HFF-Myc (cell line): ENCODE data around the gene ZNF638.
"Not testable (repeated sequence)": the region's sequence is repeated elsewhere in the genome, so short reads cannot be mapped to it uniquely, and the experiment has no call there.

Experiments
- DNase-seq: peaks from one replicate; pipeline ENCODE4 v3.0.0-alpha.2; 2011; ENCODE audit warnings: low read depth; ENCODE audit errors: extremely low read depth
- H3K4me3 ChIP-seq: replicated peaks from 2 replicates; pipeline ENCODE4 v1.5.1; 2011; ENCODE audit warnings: low read depth, mild to moderate bottlenecking, control low read depth, low read length
- CTCF ChIP-seq: IDR thresholded peaks from 2 replicates; pipeline ENCODE4 v1.5.1; 2012; ENCODE audit warnings: mild to moderate bottlenecking, low read depth, low read length, control low read depth; ENCODE audit errors: missing control alignments

Gene ZNF638

GRCh38 chr2:71389384-71390072 lies 57.9 kb downstream of the ZNF638 start:
- no peak for TF ChIP-seq CTCF
- DNase-seq = no peak
- H3K4me3 ChIP-seq = no peak overlapping the region

- no peak for DNase-seq
- no peak for TF ChIP-seq CTCF
- H3K4me3 ChIP-seq = no peak overlapping the region
Measured at GRCh38 chr2:71393216-71393615, 61.6 kb downstream of the ZNF638 start.

GRCh38 chr2:71395471-71395870 lies 63.9 kb downstream of the ZNF638 start:
- TF ChIP-seq CTCF = no peak

GRCh38 chr2:71402427-71402826 lies 70.8 kb downstream of the ZNF638 start:
- H3K4me3 ChIP-seq = no peak overlapping the region
- no peak for DNase-seq
- no peak for TF ChIP-seq CTCF

More at GRCh38 chr2:71395471-71395870, 63.9 kb downstream of the ZNF638 start:
- no peak for DNase-seq
- H3K4me3 ChIP-seq = no peak overlapping the region

- DNase-seq = no peak
- no peak overlapping the region for H3K4me3 ChIP-seq
- no peak for TF ChIP-seq CTCF
Measured at GRCh38 chr2:71409611-71410010, 78.0 kb downstream of the ZNF638 start.

GRCh38 chr2:71410696-71411095 lies 79.1 kb downstream of the ZNF638 start:
- H3K4me3 ChIP-seq = no peak overlapping the region
- DNase-seq = no peak
- TF ChIP-seq CTCF = no peak

GRCh38 chr2:71416866-71417265 lies 85.3 kb downstream of the ZNF638 start:
- H3K4me3 ChIP-seq, DNase-seq: not testable (repeated sequence)
